ENCODE data around the gene LNX1. TPM values are rescaled to one million over a fixed set of nuclear protein-coding genes. Genes with fewer than 3 reads are reported as not detected.

The LNX1 gene
- total and polyA plus RNA-seq, 9 of the 15 experiments (the other 6 are each of a cell fraction or from before 2014, with no cell fraction given), result 0.40 to 3.6 (median 2.2) TPM

DNA sequence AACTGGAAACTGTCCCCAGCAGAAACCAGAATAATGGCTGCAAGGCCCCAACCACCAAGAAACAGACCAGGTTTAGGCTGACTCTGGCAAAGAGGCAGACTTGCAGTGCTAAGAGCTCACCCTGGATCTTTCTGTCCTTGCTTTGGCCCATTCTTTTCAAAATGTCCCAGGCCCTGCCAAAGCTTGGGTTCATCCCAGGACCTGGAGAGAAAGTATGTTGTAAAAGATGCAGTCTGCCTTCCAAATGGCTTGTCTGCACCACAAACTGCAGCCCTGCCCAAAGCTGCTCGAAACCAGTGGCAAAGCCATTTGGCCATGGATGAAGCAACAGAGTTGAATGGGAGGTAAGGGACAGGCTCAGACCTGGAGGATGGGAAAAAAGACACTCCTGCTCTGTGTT is 38.0 kb upstream of the LNX1 start:
- H4K20me1 ChIP-seq (replicated peaks; ENCODE audit: control insufficient read depth, insufficient read depth, low read length), result no peaks in the 10 kb centered on the region
- intact Hi-C loops (cut with micrococcal nuclease), result no loop called here
- in situ Hi-C loops (cut with MboI), result no loop called here
- no peaks in the 10 kb centered on the region for H3K36me3 ChIP-seq (ENCODE audit: control insufficient read depth, insufficient read depth, low read length)
- no peak for ATAC-seq
- no peaks in the 10 kb centered on the region for H3K9me3 ChIP-seq (replicated peaks; ENCODE audit: control insufficient read depth, insufficient read depth, low read depth, low read length)
- no peak overlapping the region for H3K9ac ChIP-seq (ENCODE audit: insufficient read depth in 1 of 2, low read depth in 2 of 2, low read length in 2 of 2)
- H3K27ac ChIP-seq (ENCODE audit: extremely low read depth, low read depth, low read length), result no peak overlapping the region
- no peaks in the 10 kb centered on the region for H3K4me1 ChIP-seq (replicated peaks in 1 of 2; ENCODE audit: control insufficient read depth in 2 of 2, insufficient read depth in 2 of 2, low read length in 2 of 2)
- H3K4me2 ChIP-seq (ENCODE audit: insufficient read depth, low read length), result no peak overlapping the region
- FAIRE-seq, result no peak
- no peak overlapping the region for H2AFZ ChIP-seq (ENCODE audit: low read depth, low read length)
- 0% methylated on average over 1 of the region's 1 CpG for WGBS (ENCODE audit: insufficient coverage, low coverage, missing lambda C conversion rate)
- H3K79me2 ChIP-seq (ENCODE audit: control insufficient read depth, insufficient read depth, low read length), result no peaks in the 10 kb centered on the region
- CTCF ChIA-PET (ENCODE audit: low intra/inter-chr PET ratio), result interaction anchor here (0.7 kb wide), 1 partner anchor 433 kb away, joined by 3 read pairs; no protein-coding TSS in a partner anchor
- POLR2A ChIA-PET, result interaction anchor here (1.2 kb wide), 1 partner anchor 9 kb away, joined by 3 read pairs; no protein-coding TSS in a partner anchor
- TF ChIP-seq NFE2 (IDR thresholded peaks at IDR 0.05; ENCODE audit: low read depth) (no peak), ZNF121 (CRISPR knock-in tag; conservative IDR thresholded peaks at IDR 0.05) (no peak), TARDBP (IDR thresholded peaks at IDR 0.05) (no peak), ZNF668 (CRISPR knock-in tag; IDR thresholded peaks at IDR 0.05) (no peak), ARNT (IDR thresholded peaks at IDR 0.05) (no peak), SREBF1 (IDR thresholded peaks at IDR 0.05; ENCODE audit: borderline replicate concordance, low read depth, low read length) (no peak), ETS1 (conservative IDR thresholded peaks at IDR 0.05; ENCODE audit: control insufficient read depth, low read depth, low read length) (no peak), CHD1 (IDR thresholded peaks at IDR 0.05; ENCODE audit: low read length) (no peak), SAP30 (IDR thresholded peaks at IDR 0.05; ENCODE audit: borderline replicate concordance, insufficient read depth, low read depth, low read length, poor library complexity, severe bottlenecking) (no peak), ZNF764 (CRISPR knock-in tag; IDR thresholded peaks at IDR 0.05; ENCODE audit: low read depth) (no peak), KAT7 (CRISPR knock-in tag; IDR thresholded peaks at IDR 0.05; ENCODE audit: borderline replicate concordance) (no peak), PATZ1 (CRISPR knock-in tag; IDR thresholded peaks at IDR 0.05; ENCODE audit: borderline replicate concordance) (no peak), KDM5B (IDR thresholded peaks at IDR 0.05; ENCODE audit: insufficient replicate concordance, low read depth, low read length) (no peak), U2AF1 (optimal IDR thresholded peaks at IDR 0.05; ENCODE audit: low read depth, low read length) (no peak), FOS (IDR thresholded peaks at IDR 0.05; ENCODE audit: extremely low read depth, insufficient read length) (no peak)
- TF ChIP-seq, protein P1, sequence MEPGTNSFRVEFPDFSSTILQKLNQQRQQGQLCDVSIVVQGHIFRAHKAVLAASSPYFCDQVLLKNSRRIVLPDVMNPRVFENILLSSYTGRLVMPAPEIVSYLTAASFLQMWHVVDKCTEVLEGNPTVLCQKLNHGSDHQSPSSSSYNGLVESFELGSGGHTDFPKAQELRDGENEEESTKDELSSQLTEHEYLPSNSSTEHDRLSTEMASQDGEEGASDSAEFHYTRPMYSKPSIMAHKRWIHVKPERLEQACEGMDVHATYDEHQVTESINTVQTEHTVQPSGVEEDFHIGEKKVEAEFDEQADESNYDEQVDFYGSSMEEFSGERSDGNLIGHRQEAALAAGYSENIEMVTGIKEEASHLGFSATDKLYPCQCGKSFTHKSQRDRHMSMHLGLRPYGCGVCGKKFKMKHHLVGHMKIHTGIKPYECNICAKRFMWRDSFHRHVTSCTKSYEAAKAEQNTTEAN (CRISPR knock-in tag; IDR thresholded peaks at IDR 0.05), result no peak
- peaks cover 16 to 22% of the 10 kb centered on the region in 2 experiments; a peak in 4 of 5 replicates for H3K27me3 ChIP-seq (ENCODE audit: control insufficient read depth in 2 of 2, insufficient read depth in 2 of 2, low read length in 2 of 2)
- no peak for DNase-seq (ENCODE audit: extremely low read depth in 1 of 4, low spot score in 3 of 4)
- no peak overlapping the region for H3K4me3 ChIP-seq
- BruUV-seq (replicated peaks), result no TSS peak
- no peaks in the 10 kb centered on the region for H3K9me1 ChIP-seq (ENCODE audit: control insufficient read depth, insufficient read depth, low read length)
